Stimulated activated CD4-positive, alpha-beta T cell treated with anti-CD3 and anti-CD28 coated beads, Interleukin-12 subunit alpha, Interleukin-12 subunit beta, amount 100 ng/mL, for 4 hours (primary cell): ENCODE data around the gene IKZF1.
A peak's percentile ranks its signal among the peaks of the same experiment; 100 is the strongest.

ENCODE experiments used
- DNase-seq: peaks from one replicate; pipeline ENCODE4 v3.0.0-alpha.2; 2020

The IKZF1 gene

GRCh38 chr7:50357426-50357825 lies 52.9 kb downstream of the IKZF1 start:
- no peak for DNase-seq

GRCh38 chr7:50358041-50358705 lies 53.7 kb downstream of the IKZF1 start:
- no peak for DNase-seq

GRCh38 chr7:50358779-50359178 lies 54.3 kb downstream of the IKZF1 start:
- no peak for DNase-seq

- DNase-seq = no peak
Observed at GRCh38 chr7:50359258-50359994, 54.9 kb downstream of the IKZF1 start.

- DNase-seq = peak; percentile 68
Observed at GRCh38 chr7:50359995-50360925, 55.7 kb downstream of the IKZF1 start.

GRCh38 chr7:50362142-50362541 lies 57.6 kb downstream of the IKZF1 start:
- DNase-seq = no peak

- no peak for DNase-seq
Observed at GRCh38 chr7:50362712-50363282, 58.3 kb downstream of the IKZF1 start.

GRCh38 chr7:50363327-50364060 lies 59.0 kb downstream of the IKZF1 start:
- DNase-seq = no peak

- no peak for DNase-seq
Observed at GRCh38 chr7:50364645-50365044, 60.1 kb downstream of the IKZF1 start.

GRCh38 chr7:50366311-50366710 lies 61.8 kb downstream of the IKZF1 start:
- no peak for DNase-seq

- DNase-seq = no peak
Observed at GRCh38 chr7:50367100-50367499, 62.6 kb downstream of the IKZF1 start.

- DNase-seq = no peak
Observed at GRCh38 chr7:50367570-50367969, 63.1 kb downstream of the IKZF1 start.

- no peak for DNase-seq
Observed at GRCh38 chr7:50368366-50368765, 63.9 kb downstream of the IKZF1 start.

- no peak for DNase-seq
Observed at GRCh38 chr7:50369143-50370026, 64.9 kb downstream of the IKZF1 start.

GRCh38 chr7:50370884-50371283 lies 66.4 kb downstream of the IKZF1 start:
- DNase-seq = no peak

GRCh38 chr7:50371551-50372021 lies 67.1 kb downstream of the IKZF1 start:
- no peak for DNase-seq

- DNase-seq = no peak
Observed at GRCh38 chr7:50372923-50373322, 68.4 kb downstream of the IKZF1 start.

GRCh38 chr7:50376056-50376820 lies 71.7 kb downstream of the IKZF1 start:
- no peak for DNase-seq

- DNase-seq = no peak
Observed at GRCh38 chr7:50377356-50377755, 72.8 kb downstream of the IKZF1 start.

- no peak for DNase-seq
Observed at GRCh38 chr7:50379082-50379481, 74.6 kb downstream of the IKZF1 start.
